ENCODE measurements around the gene ZKSCAN4. TPM values are rescaled to one million over a fixed set of nuclear protein-coding genes. Genes with fewer than 3 reads are reported as not detected.

Gene ZKSCAN4
- total and polyA plus RNA-seq, 8 donors: 1.4 to 3.4 (median 2.1) TPM

DNA sequence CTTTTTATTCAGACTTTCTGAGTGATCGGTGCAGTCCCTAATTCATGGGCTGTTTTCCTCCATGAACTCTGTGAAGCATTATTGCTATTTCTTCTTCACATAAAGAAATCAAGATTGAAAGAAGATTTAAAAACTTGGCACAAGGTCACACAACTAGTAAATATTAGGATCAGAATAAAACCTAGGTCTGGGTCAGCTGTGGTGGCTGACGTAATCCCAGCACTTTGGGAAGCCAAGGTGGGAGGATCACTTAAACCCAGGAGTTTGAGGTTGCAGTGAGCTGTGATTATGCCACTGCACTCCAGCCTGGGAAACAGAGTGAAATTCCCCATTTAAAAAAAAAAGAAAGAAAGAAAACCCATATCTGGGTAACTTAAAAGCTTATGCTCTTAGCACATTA lies 25.6 kb downstream of the ZKSCAN4 start:
- FAIRE-seq: no peak
- intact Hi-C loops (cut with DNase I): no loop called here
- Histone ChIP-seq H3K9me3 (no peaks in the 10 kb centered on the region), H3K4me3 (no peak overlapping the region), H3K27me3 (peaks cover 0 to 7% (median 1%) of the 10 kb centered on the region in 4 donors), H3K4me1 (peaks cover 0 to 10% (median 7%) of the 10 kb centered on the region in 3 donors), H3K27ac (no peak overlapping the region), H3K36me3 (peaks cover 0 to 15% (median 12%) of the 10 kb centered on the region in 3 donors)
- 97 to 98% methylated on average over 2 of the region's 2 CpGs for WGBS, 2 donors
- no peak for ATAC-seq
- no peak for TF ChIP-seq CTCF (IDR thresholded peaks at IDR 0.05)
- DNase-seq: no peak

GRCh38 chr6:28225056-28225834 lies 26.8 kb downstream of the ZKSCAN4 start, which contains the start of gene ZSCAN9:
TSS of gene ZSCAN9 (plus strand) at chr6:28225275. CDS start at chr6:28227085, 1,810 bp downstream.
- Histone ChIP-seq H3K9me3 (no peaks in the 10 kb centered on the region), H3K27me3 (peaks cover 2 to 11% (median 8%) of the 10 kb centered on the region in 4 donors), H3K27ac (peak within 1 kb of the TSS; percentile 8 to 52 (median 27)), H3K4me3 (peak within 1 kb of the TSS; percentile 55 to 83 (median 74)), H3K4me1 (peaks cover 0 to 10% (median 7%) of the 10 kb centered on the region in 3 donors), H3K36me3 (peaks cover 0 to 15% (median 10%) of the 10 kb centered on the region in 3 donors)
- intact Hi-C loops (cut with DNase I): no loop called here
- ATAC-seq: peak; percentile 99
- no peak for FAIRE-seq
- 0 to 1% methylated on average over 45 of the region's 45 CpGs for WGBS, 2 donors
- no peak for TF ChIP-seq CTCF (IDR thresholded peaks at IDR 0.05)
- DNase-seq: peak; percentile 81 to 94 (median 85)

GRCh38 chr6:28224131-28225055 lies 27.7 kb downstream of the ZKSCAN4 start:
- intact Hi-C loops (cut with DNase I): no loop called here
- Histone ChIP-seq H3K27ac (peak overlapping the region in 2 of 4 donors; percentile 36 to 52), H3K9me3 (no peaks in the 10 kb centered on the region), H3K27me3 (peaks cover 3 to 14% (median 8%) of the 10 kb centered on the region in 4 donors), H3K4me3 (peak overlapping the region; percentile 55 to 83 (median 74)), H3K36me3 (peaks cover 0 to 13% (median 10%) of the 10 kb centered on the region in 3 donors), H3K4me1 (peaks cover 0 to 10% (median 7%) of the 10 kb centered on the region in 3 donors)
- ATAC-seq (no peak), FAIRE-seq (no peak), DNase-seq (no peak)
- 55 to 57% methylated on average over 9 of the region's 9 CpGs for WGBS, 2 donors
- TF ChIP-seq CTCF (IDR thresholded peaks at IDR 0.05): no peak

DNA sequence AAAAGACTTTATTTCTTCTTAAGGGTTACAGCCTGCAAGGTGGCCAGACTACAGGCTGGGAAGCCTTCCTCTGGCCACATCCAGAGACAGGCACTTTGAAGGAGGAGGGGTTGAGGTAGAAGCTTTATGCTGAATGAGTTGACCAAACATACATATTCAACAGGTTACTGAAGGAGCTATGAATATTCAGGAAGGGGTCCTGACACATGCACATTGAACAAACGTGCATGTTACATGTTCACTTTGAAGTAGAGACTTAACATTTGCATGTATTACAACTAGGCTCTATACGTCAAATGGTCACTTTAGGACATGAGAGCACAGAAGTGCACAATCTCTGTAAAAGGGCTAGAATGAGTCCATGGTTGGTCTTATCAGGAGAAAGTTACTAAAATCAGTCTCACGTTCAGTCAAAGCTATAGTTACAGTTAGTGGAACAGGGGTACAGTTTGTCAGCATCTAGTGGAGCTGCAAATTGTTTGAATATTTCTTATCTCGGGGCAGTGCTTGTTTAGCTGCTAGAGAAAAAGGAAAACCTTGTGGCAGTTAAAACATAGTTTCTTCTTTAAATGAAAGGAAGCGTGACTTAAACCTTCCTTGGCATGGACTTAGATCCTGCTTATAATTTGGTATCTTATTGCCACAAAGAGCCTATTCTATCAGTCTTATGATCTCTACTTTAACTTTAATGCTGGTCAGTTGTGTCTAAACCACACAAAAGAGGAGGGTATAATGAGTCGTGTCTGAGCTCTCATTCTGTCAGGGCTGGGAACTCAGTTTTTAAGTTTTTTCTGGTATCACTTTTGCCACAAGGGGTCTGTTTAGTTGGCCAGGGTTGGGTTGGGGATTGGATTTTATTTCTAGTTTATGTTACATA lies 31.6 kb downstream of the ZKSCAN4 start:
- TF ChIP-seq CTCF (IDR thresholded peaks at IDR 0.05): no peak
- DNase-seq (no peak), FAIRE-seq (no peak), ATAC-seq (no peak)
- WGBS, 2 donors: 25 to 33% methylated on average over 6 of the region's 6 CpGs
- intact Hi-C loops (cut with DNase I): no loop called here
- no peak overlapping the region for H3K27ac ChIP-seq
- peaks cover 0 to 5% (median 0%) of the 10 kb centered on the region in 3 donors for H3K4me1 ChIP-seq
- no peaks in the 10 kb centered on the region for H3K9me3 ChIP-seq
- H3K36me3 ChIP-seq: no peaks in the 10 kb centered on the region
- H3K27me3 ChIP-seq: peaks cover 3 to 14% (median 8%) of the 10 kb centered on the region in 4 donors
- H3K4me3 ChIP-seq: no peak overlapping the region
